GM19372 (cell line): ENCODE measurements around the gene MAB21L3.

ENCODE experiments used
- ATAC-seq: cut with Tn5 transposase; IDR thresholded peaks from one replicate; pipeline ENCODE4 v1.9.1; 2021; ENCODE audit warnings: mild to moderate bottlenecking, low read depth, moderate library complexity; ENCODE audit not compliant: unreplicated experiment

The MAB21L3 gene

DNA sequence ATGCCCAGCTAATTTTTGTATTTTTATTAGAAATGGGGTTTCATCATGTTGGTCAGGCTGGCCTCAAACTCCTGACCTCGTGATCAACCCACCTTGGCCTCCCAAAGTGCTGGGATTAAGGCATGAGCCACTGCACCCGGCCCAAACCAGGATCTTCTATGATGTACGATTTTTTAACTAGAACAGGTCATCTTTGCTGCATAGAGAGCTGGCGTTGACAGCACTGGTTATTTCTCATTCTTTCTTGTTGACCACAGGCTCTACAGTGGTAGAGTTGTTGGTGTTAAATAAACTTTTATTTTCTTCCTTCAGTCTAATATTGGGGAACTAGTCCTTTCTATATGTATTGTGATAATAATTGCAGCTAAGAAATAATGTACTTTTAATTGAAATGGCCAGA lies 3.8 kb upstream of the MAB21L3 start:
- ATAC-seq: no peak

DNA sequence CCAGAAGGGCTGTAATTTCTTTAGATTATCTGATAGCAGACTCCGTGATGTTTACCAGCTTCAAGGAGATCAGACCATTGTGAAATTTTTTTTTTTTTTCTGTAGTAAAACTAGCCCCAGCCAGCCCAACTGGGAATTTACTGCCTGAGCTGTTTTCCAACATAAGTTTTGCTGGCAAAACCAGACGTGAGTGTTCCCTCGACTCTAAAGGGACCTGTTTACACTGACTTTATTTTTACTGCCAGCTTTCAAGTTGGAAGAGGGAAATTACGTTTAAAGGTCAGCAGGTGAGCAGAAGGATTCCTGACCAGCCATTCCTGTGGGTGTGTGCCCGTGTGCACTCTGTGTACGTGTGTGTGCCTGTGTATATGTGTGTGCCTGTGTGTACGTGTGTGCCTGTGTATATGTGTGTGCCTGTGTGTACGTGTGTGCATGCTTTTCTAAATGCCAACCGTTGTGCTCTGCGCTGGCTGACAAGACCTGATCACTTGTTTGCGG lies 374 bp downstream of the MAB21L3 start:
- ATAC-seq: no peak

DNA sequence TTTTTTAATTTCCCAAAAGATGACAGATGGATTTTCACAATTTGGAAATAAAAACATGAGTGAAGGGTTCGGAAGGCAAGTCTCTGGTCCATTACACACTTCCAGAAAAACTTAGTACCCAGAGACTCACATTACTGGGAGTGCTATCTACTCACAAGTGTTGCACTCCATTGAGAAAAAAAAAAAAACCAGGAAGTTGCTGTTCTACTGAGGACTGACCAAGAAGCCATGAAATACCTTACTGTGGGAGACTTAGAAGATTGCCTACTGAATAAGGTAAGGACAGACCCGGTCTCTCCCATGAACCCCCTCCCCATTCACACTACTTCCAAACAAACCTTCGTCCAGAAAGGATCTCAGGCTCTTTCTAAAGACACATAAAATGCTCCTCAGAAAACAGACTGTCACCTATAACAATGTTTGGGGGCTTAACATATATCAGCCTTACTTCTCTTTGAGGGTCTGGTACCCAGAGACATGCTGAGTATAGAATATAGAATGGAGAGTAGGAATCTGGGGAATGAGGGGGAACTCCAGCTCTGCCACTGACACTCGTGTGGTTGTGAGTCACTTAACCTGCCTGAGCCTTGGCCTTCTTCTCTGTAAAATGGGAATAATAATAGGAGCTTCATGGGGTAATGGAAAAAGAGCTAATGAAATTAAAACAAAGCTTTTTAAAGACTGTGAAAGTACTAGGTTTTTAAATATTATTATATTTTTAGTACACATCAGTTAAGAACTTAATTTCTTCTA lies 1.4 kb downstream of the MAB21L3 start:
- ATAC-seq: no peak

DNA sequence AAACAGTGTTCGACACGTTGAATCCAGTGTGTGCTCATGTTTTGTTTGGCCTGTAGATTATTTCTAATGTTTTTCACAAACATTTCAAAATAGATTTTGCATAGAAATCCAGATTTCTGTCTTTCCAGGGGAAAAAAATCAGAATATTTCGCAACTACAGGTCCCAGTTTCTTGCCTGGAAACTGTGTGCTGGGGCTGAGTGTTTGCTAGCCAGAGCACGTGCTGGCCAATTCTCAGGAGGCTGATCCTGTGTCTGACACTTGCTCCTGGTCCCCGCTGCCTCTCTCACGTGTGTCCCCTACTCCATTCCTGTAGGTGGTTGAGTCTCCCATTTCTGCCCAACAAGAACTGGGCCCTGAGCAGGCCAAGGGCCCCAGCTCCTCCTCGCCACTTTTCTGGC lies 2.4 kb downstream of the MAB21L3 start:
- ATAC-seq: no peak

DNA sequence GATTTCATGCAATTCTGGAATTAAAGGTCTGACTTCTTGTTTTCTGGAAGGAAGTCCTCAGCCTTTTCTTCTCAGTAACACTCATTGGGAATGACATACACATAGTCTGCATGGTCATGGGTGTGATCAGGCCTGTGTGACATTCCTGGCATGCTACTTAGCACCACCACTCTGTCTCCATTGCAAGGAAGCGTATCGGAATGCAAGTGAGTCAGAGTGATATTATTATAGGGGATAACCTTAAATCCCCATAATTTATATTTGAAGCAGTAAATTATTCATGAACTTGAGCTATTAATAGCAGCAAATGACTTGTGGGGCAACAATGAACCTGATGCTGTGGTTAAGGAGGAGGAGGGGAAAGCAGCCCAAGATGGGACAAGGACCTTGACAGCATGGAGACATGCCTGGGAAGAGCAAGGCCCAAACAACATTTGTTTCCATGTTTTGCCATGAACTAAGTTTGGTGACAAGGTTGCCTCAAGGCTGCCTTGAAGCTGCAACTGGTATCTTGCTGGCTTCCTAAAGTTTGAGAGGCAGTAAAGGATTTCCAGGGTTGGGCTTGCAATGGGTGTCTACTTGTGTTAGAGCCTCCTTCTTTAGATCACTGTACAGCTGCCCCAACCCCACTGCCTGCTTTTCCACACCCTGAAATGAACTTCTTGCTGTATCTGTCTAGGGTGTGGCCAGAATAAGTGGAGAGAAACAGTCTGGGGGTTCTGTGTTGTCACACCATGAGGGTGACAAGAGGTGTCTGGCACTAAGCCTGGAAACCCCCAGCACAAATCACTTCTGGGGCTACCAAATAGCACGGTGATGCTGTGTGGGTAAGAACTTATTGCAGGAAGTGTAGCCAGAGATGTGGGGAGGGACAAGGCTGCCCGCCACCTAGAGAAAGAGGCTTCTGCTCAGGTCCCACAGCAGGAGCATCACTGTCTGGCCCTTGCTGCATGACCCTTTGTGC lies 4.6 kb downstream of the MAB21L3 start:
- no peak for ATAC-seq

DNA sequence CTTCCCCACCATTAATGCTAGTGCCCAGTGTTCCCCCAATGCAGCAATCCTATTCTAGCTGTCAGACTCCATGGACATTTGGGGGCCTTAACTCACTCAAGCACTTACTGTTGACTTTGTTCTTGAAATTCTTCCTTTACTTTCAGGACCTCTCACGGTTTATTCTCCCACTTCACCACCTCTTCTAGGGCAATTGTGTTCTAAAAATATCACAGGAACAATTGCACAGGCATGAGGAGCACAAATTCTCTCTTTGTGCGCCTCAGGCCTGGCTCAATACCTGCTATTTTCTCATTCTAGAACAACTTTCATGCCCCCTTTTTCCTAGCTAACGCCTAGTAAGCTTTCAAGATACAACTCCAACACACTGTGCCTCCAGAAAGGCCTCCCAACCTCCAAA lies 7.3 kb downstream of the MAB21L3 start:
- ATAC-seq: no peak

DNA sequence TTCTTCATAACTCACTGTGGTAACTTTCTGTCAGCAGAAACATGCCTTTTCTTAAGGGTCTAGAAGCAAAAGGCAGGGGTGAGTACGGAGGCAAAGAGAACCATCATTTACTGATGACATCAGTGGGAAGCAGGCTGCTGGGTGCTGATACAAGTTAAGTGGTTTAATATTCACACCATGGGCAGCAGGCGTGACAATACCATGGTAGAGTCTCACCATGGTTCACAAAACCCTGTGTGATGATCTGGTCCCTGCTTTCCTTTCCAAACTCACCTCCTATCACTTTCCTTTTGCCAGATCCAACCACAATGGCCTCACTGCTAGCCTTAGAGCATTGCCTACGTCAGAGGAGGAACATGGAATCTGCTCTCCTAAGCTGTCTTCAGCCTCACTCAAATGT lies 8.7 kb downstream of the MAB21L3 start:
- no peak for ATAC-seq

DNA sequence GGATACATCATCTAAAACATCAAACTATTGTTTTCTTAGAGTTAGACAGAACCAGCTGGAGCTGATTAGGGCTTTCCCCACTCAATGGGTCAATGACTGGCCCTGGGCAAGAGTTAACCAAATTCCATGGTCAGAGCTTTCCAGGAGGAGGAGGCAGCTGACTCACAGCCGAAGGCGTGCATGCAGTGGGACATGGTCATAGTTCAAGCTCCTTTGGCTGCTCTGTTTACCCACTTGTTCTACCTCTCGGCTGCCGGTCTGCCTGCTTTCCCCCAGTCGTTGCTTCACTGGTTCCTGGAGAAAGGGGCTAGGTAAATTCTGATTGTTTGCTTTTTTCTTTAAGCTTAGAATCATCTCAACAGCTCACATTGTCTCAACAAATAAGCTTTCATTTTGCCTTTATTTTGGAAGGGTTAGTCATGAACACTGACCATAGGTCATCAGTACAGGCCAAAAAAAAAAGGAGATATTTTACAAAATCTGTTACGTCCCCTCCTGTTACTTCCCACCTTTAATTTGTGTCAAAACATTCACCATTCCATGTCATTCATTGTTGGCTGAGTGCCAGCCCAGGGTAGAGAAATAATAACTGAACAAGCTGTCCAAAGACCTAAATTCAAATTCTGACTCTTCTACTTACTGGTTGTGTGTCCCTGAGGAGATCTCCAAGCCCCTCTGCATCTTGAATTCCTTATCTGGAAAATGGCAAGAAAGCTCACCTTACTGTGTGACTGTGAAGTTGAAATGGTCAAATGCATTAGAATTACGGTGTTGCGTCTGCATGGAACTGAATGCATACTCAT lies 12.0 kb downstream of the MAB21L3 start:
- ATAC-seq: no peak

DNA sequence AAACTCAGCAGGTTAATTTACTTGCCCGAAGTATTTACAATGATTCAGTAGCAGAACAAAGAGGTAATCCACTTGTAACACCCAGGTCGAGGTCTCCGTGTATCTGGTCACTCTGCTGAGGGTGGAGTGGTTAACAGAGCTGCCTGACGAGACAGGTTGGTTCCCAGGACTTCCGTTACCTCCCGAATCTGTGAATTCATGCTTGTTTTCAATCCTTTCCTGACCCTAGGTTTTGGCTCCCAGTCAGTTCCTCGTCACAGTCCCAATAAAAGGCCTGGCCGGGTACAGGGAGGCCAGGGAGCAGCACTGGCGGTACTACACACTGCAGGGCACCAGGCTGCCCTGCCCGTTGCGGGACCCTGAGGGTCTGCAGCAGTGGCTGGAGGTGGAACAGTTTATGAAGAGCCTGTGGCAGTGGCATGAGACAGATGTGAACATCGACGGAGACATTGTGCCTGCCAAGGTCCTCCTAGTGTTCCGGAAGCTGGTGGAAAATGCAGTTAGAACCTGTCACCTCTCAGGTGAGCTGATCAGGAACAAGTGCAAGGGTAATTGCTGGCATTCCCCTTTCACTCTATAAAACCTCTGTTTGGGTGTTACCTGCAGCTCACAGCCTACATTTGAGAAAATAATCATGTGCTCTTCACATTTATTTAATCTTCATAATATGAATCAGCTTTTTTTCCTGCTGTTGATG lies 12.8 kb downstream of the MAB21L3 start:
- ATAC-seq: no peak

DNA sequence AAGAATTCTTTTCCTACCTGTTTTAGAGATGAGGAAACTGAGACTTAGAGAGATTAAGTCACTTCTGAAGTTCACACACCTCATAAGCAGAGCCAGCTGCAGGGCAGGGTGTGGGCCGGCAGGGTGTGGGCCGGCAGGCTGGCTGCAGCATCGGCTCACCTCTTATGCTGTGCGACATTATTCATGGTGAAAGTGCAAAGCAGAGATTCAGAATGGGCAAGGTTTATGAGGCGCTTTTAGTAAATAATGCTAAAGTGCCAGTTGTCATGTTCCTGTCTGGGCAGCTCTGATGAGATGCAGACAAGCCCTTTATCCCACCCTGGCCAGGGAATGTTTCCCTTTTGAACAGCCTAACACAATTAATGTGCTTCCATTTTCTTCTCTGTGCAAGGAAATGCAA lies 14.6 kb downstream of the MAB21L3 start:
- ATAC-seq: no peak

DNA sequence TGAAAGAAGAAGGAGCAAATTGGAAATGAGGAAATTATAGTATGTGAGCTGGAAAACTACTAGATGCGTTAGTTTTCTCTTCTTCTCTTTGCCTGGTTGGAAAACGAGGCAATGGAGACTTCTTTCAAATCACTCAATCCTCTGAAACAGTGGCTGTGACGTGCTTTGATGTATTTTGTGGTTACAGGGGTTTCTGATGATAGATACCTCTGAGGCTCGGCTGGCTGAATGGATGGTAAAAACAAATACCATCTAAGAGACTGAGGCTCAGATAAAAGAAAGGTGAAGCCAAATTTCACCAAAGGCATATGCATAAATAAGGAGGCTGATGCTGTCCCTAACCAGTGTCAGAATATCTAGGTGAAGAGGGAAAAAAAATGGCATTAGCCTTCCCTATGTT lies 15.1 kb downstream of the MAB21L3 start:
- ATAC-seq: no peak

DNA sequence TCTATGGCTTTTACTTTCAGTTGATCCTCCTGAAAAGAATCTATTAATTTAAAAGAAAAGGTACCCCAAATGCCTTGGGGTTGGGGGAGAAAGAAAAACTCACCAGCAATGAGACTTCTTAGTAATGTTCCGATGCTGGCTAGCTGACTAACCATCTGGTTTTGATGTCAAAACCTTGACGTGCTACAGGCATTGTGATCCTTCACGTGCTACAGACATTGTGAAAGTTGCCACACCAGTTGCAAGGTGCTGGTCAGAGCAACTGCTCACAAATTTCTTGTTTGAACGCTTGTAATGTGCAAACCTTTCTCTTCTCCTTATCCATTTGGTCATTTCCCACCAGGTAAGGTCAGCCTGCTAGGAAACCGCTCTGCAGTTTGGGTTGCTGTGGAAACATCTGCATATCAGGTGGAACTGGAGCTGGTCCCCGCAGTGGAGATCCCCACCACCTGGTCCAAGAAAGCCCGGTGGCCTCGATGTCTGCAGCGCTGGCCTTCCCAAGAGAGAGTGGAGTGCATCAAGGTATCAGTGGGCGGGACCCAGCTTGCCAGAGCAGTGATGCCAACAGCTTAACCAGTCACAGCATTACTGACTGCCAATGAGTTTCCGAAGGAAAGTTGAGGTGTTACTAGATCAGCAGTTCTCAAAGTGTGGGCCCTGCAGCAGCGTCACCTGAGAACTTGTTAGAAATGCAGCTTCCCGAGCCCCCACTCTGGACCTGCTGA lies 16.1 kb downstream of the MAB21L3 start:
- ATAC-seq: no peak

DNA sequence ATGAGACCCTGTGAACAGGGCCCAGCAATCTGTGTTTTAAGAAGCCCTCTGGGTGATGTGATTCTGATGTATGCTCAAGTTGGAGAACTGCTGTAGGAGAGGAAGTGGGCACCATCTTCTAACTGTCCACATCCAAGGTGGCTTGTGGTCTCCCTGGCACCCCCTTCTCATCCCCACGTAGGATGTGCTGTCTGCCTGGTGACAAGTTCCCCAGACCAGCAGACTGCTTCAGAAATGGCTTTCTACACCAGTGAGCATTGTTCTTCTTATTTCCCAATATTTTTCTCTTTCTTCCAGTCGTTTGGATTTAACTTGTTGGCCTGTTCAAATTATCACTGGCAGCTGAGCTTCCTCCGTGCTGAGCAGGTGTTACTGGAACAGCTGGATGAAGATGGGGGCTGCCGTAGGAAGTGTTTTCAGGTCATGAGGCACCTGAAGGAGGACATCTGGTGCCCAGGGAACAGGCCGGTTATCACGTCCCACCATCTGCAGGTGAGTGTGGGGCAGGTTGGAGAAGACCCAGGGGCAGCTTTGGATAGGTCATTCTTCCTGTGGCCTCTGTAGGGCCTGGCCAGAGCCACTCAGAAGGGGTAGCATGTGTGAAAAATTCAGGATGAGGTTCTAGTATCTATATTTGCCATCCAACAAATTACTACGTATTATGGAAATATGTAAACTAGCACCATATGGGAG lies 16.8 kb downstream of the MAB21L3 start:
- ATAC-seq: no peak

DNA sequence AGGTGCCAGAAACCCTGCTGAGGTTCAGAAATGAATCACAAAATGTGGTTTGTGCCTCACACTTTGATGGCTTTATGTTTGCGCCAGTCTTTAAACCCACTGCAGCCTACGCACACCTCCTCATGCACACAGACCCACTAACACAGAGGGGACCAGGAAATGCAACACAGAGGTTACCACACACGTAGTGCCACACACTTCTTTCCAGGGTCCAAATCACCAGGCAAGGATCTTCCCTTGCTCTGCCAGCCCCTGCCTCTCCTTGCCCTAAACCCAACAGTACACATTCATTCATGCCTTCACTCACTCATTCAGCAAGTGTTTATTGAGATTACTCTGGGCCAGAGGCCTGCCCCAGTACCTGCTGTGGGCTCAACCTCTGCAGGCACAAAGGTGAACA lies 17.5 kb downstream of the MAB21L3 start:
- no peak for ATAC-seq

DNA sequence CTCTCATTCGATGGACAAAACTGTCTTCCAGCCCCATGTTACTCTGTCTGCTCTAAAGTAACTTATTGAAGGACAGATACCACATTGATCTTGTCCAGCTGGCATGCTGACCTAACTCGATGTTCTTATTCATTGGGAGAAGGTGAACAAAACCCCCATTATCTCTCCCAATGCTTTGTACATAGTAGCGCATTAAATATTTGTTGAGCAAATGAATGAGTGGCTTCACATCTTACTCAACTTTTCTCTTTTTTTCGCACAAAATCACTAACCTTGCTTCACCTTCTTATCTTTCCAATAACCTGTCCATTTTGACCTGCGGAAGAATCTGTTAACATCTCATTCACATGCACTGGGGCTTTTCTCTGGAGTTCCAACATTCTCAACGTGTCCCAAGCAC lies 18.3 kb downstream of the MAB21L3 start:
- no peak for ATAC-seq

DNA sequence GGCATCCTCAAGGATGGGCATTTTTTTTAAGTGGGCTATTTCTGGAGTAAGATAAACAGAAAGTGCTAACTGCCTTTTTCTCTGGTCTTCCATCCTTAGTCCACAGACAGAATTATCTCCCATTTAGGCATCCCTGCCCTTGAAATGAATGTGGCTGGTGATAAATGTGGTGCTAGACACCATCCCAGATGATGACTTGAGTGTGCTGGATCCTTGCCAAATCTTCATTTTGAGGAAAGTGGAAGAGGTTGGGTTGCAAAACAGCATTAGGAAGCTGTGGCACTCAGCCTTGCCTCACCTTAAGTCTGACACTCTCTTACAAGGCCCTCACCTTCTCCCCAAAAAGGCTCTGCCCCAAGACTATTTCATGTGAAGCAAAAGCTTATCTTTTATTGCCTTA lies 19.2 kb downstream of the MAB21L3 start:
- no peak for ATAC-seq

DNA sequence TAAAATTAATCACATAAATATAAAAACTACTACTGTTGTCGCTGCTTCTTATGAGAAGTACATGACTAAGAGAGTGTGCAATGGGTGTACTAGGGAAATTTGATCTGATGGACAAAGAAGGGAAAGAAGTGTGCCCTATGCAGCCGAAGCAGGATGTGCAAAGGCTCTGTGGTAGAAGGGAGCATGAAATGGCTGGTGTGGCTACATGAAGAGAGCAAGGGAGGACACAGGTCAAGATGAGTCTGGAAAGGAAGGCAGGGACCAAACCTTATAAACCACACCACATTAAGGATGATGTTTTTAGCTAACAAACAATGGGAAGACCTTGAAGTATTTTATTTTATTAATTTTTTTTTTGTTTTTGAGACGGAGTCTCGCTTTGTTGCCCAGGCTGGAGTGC lies 20.0 kb downstream of the MAB21L3 start:
- no peak for ATAC-seq

DNA sequence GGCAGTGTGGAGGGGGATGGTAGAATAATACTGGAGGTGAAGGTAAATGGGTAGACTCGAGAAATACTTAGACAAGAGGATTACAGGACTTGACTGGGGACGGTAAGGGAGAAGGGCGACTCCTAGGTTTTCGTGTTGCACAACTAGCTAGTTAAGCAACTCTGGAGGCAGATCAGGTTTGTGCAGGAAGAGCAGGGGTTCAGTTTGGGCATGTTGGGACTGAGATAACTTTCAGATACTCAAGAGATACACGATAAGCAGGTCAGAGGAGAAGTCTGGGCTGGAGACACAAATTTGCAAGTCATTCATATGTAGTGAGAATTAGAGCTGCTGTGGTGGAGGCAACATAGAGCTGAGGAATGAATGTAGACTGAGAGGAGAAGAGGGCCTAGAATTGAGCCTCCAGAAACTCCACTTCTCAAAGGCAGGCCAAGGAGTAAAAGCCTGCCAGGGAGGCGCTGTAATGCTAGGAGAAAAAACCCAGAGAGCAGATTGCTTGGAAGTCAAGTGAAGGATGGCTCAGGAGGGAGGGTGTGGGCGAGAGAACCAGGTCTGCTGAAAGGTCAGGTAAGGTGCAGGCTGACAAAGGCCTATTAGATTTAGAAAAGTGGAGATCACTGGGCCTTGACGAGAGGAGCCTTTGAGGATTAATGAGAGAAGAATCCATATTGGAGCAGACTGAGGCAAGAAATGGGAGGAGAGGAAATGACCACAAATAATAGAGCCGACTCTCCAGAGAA lies 20.8 kb downstream of the MAB21L3 start:
- no peak for ATAC-seq
